Progenitor cell of endocrine pancreas (in vitro differentiated cells): ENCODE data around the gene SLC9A9. TPM values are rescaled to one million over a fixed set of nuclear protein-coding genes. Genes with fewer than 3 reads are reported as not detected.
A peak's percentile ranks its signal among the peaks of the same experiment; 100 is the strongest.

Source experiments
- DNase-seq: peaks from one replicate; pipeline ENCODE4 v3.0.0; 2021; ENCODE audit warnings: low spot score; ENCODE audit not compliant: unreplicated experiment
- H3K27ac Mint-ChIP-seq: 2 replicates; pipeline ENCODE4 v1.8.0; 2021; ENCODE audit warnings: mild to moderate bottlenecking, moderate library complexity, mixed read lengths
- H3K27me3 Mint-ChIP-seq: 2 replicates; pipeline ENCODE4 v1.8.0; 2021; ENCODE audit warnings: mixed read lengths
- H3K36me3 Mint-ChIP-seq: 2 replicates; pipeline ENCODE4 v1.8.0; 2022; ENCODE audit warnings: mixed read lengths; ENCODE audit not compliant: insufficient read depth
- H3K4me1 Mint-ChIP-seq: 2 replicates; pipeline ENCODE4 v1.8.0; 2021; ENCODE audit warnings: low read depth, mixed read lengths
- H3K4me3 Mint-ChIP-seq: 2 replicates; pipeline ENCODE4 v1.8.0; 2021; ENCODE audit warnings: low read depth, mild to moderate bottlenecking, moderate library complexity, mixed read lengths
- H3K9me3 Mint-ChIP-seq: 2 replicates; pipeline ENCODE4 v1.8.0; 2021; ENCODE audit warnings: low read depth, mixed read lengths
- CTCF ChIP-seq: fragments of 200-600 bp; sonication (generic); IDR thresholded peaks from one replicate; pipeline ENCODE4 v1.5.0; 2021; ENCODE audit warnings: antibody characterized with exemption, mild to moderate bottlenecking; ENCODE audit not compliant: unreplicated experiment
- total RNA-seq: library from RNA; stranded (reverse); gene quantifications from 2 replicates; pipeline ENCODE4 v1.2.1, GENCODE V29; 2021

Gene SLC9A9
- total RNA-seq, 1 donor from 2014 or later = 0.17 TPM

GRCh38 chr3:143332026-143332425 is 516.2 kb downstream of the SLC9A9 start:
- Mint-ChIP-seq H3K36me3 (no peaks in the 10 kb centered on the region), H3K9me3 (peaks cover 3% of the 10 kb centered on the region), H3K4me1 (peaks cover 6% of the 10 kb centered on the region), H3K27me3 (peaks cover 3% of the 10 kb centered on the region), H3K4me3 (no peak overlapping the region), H3K27ac (no peak overlapping the region)
- no peak for DNase-seq
- no peak for TF ChIP-seq CTCF

- no peaks in the 10 kb centered on the region for H3K36me3 Mint-ChIP-seq
- no peak overlapping the region for H3K4me3 Mint-ChIP-seq
- H3K4me1 Mint-ChIP-seq = peaks cover 6% of the 10 kb centered on the region
- peaks cover 3% of the 10 kb centered on the region for H3K27me3 Mint-ChIP-seq
- no peak overlapping the region for H3K27ac Mint-ChIP-seq
- no peak for TF ChIP-seq CTCF
- DNase-seq = no peak
- peaks cover 3% of the 10 kb centered on the region for H3K9me3 Mint-ChIP-seq
Observed at GRCh38 chr3:143331350-143331749, 516.9 kb downstream of the SLC9A9 start.

- Mint-ChIP-seq H3K27me3 (peaks cover 3% of the 10 kb centered on the region), H3K4me1 (peaks cover 6% of the 10 kb centered on the region), H3K9me3 (peaks cover 3% of the 10 kb centered on the region), H3K4me3 (no peak overlapping the region), H3K36me3 (no peaks in the 10 kb centered on the region), H3K27ac (no peak overlapping the region)
- no peak for TF ChIP-seq CTCF
- DNase-seq = no peak
Observed at GRCh38 chr3:143330296-143330868, 517.9 kb downstream of the SLC9A9 start.

- Mint-ChIP-seq H3K9me3 (no peaks in the 10 kb centered on the region), H3K4me3 (no peak overlapping the region), H3K4me1 (peaks cover 6% of the 10 kb centered on the region), H3K27me3 (peaks cover 3% of the 10 kb centered on the region), H3K27ac (peak overlapping the region; percentile 11), H3K36me3 (no peaks in the 10 kb centered on the region)
- no peak for TF ChIP-seq CTCF
- DNase-seq = no peak
Observed at GRCh38 chr3:143329567-143330211, 518.6 kb downstream of the SLC9A9 start.

- TF ChIP-seq CTCF = no peak
- Mint-ChIP-seq H3K4me3 (no peak overlapping the region), H3K4me1 (peaks cover 6% of the 10 kb centered on the region)
Observed at GRCh38 chr3:143328451-143328850, 519.8 kb downstream of the SLC9A9 start.

More at GRCh38 chr3:143328451-143328850, 519.8 kb downstream of the SLC9A9 start:
- no peaks in the 10 kb centered on the region for H3K36me3 Mint-ChIP-seq
- no peak overlapping the region for H3K27ac Mint-ChIP-seq
- DNase-seq = no peak
- no peaks in the 10 kb centered on the region for H3K9me3 Mint-ChIP-seq
- peaks cover 3% of the 10 kb centered on the region for H3K27me3 Mint-ChIP-seq
